ENCODE measurements around the gene IL12B. TPM values are rescaled to one million over a fixed set of nuclear protein-coding genes. Genes with fewer than 3 reads are reported as not detected.
"Not testable (repeated sequence)": the region's sequence is repeated elsewhere in the genome, so short reads cannot be mapped to it uniquely, and the experiment has no call there.

Gene IL12B
- total RNA-seq (2014; rRNA removed; shearing (Covaris generic)) = not detected in 2 replicates

DNA sequence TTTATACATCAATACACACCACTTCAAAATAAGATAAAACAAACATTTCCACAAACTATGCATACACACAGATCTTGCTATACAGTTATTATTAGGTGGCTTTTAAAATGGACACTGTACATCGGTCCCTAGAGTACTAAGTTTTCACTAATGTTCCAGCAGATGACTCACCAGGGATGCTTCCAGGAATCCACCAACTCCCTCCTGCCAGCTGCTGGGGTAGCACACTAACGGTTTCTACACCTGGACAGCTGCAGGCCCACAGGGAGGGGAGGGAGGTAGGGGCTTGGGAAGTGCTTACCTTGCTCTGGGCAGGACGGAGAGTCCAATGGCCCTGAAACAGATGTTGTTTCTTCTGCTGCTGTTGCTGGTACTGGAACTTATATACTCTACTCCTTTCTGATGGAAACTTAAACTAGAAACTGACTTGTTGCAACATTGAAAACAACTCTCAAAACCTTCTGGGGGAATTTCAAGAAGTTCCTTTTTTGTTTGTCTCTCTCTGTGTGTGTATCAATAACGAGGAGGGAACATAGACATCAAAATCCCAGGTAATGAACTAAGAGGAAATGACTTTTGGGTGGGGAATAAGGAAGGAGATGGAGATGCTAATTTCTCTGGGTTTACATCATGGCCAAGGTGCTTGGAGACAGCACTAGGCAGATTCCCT lies at the start of gene IL12B:
IL12B (minus strand) TSS at position 357 of the 670 bp plus-strand sequence. CDS start 3,705 bp downstream, outside the sequence.
- DNase-seq (ENCODE audit: low spot score) = peak; percentile 66

DNA sequence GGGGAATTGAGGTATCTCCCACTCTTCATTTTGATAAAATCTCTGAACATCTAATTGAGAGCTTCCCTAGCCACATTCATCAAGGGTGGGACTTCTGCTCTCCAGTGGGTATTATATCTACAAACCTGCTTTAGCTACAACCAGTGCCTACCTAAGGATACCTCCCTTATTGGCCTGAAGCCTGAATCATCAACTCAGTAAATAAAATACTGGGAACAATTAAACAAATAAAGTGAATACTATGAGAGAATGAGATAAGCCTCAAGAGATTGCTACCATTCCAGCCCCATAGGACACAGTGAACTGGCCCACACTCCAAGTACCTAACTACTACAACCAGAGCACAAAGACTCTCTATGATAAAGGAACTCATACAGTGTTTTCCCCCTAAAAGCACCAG lies 47.4 kb upstream of the IL12B start:
- DNase-seq (ENCODE audit: low spot score) = no peak

DNA sequence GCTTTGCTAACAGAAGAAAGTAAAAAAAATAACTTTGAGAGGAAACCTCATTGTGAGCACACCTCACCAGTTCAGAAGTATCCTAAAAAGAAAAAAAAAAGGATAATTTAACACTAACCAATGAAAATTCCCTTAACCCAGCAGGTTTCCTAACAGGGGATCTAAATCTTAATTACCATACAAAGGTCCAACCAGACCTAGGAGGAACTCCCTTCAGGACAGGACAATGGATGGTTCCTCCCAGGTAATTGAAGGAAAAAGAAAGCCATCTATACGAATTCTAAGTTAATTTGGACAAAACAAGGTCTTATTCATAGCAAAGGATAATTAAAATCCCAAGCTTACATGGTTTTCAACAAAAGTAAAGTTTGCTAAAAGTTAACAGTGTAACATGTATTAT lies 37.6 kb upstream of the IL12B start:
- DNase-seq (ENCODE audit: low spot score) = not testable (repeated sequence)

DNA sequence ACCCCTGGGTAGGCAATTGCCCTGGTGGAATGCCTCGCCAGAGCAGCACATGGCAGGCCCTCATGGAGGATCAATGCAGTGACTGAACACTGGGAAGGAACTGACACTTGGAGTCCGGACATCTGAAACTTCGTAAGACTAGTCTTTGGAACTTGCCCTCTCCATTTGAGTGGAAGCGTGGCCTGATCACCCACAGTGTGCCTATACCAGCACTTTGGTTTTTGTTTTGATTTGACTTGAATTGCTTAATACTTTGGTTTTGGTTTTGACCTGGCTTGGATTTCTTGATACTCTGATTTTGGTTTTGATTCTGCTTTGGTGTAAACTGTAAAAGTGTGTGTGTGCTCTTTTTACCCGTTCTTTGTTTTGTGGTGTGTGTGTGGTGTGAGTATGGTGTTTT lies 36.5 kb upstream of the IL12B start:
- not testable (repeated sequence) for DNase-seq (ENCODE audit: low spot score)

DNA sequence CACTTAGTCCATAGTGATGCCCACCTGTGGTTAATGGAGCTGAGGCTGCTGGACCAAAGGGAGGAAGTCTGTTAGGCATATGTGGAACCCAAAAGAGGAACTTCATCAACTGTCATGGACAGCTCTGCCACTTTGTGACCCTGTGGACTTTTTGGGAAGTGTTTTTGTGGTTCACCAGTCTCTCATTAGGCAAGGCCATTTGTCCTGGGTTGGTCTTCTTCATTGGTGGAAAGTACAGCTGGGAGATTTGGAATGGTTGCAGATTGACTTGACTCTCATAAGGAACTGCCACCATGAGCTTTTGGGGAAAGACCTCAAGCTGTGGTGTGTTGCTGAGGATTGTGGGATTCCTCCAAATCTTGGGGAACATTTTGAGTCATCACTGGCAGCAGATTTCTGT lies 31.9 kb upstream of the IL12B start:
- no peak for DNase-seq (ENCODE audit: low spot score)

DNA sequence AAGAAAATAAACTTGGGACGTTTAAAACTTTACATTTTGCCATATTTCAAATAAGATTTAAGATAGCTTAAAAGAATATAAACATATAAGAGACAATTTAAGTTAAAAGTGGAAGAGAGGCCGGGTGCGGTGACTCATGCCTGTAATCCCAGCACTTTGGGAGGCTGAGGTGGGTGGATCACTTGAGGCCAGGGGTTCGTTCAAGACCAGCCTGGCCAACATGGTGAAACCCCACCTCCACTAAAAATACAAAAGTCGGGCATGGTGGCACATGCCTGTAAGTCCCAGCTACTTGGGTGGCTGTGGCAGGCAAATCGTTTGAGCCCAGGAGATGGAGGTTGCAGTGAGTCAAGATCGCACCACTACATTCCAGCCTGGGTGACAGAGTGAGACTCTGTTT lies 29.6 kb upstream of the IL12B start:
- not testable (repeated sequence) for DNase-seq (ENCODE audit: low spot score)

DNA sequence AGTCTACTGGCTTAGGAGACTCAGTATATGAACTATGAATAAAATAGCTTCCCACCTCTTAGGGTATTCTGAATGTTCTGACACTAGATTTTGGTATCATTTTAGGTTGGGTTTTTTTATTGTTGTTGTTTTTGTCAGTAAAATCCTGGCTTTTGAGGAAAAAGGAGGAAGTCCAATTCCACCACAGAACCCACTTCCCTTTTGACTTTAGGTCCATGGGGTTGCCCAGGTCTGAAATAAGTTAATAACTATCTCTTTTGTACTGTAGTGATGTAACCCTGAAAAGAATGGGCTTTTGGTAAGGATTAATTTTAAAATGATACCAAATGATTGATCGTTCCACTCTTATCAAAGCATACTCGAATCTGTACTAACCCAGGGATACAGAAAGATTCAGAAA lies 29.1 kb upstream of the IL12B start:
- DNase-seq (ENCODE audit: low spot score) = no peak

DNA sequence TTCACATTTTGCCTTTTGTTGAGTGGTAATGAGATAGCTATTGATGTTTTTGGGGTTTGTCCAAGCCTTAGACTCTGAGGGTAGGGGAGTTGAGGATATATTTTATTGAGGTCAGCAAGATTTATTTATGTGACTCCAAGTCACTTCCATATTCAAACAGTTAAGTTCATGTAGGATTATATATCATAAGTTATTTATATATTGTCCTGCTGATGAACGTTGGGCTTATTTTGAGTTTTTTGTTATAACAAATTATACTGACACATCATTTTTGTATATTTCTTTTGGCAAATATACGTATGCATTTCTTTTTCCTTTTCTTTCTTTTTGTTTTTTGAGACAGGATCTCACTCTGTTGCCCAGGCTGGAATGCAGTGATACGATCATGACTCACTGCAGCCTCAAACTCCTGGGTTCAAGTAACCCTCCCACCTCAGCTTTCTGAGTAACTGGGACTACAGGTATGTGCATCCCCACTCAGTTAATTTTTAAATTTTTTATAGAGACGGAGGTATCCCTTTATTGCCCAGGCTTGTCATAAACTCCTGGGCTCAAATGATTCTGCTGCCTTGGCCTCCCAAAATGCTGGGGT lies 23.5 kb upstream of the IL12B start:
- no peak for DNase-seq (ENCODE audit: low spot score)

DNA sequence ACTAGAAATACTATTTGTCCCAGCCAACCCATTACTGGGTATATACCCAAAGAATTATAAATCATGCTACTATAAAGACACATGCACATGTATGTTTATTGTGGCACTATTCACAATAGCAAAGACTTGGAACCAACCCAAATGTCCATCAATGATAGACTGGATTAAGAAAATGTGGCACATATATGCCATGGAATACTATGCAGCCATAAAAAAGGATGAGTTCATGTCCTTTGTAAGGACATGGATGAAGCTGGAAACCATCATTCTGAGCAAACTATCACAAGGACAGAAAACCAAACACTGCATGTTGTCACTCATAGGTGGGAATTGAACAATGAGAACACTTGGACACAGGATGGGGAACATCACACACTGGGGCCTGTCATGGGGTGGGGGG lies 20.4 kb upstream of the IL12B start:
- DNase-seq (ENCODE audit: low spot score) = not testable (repeated sequence)

DNA sequence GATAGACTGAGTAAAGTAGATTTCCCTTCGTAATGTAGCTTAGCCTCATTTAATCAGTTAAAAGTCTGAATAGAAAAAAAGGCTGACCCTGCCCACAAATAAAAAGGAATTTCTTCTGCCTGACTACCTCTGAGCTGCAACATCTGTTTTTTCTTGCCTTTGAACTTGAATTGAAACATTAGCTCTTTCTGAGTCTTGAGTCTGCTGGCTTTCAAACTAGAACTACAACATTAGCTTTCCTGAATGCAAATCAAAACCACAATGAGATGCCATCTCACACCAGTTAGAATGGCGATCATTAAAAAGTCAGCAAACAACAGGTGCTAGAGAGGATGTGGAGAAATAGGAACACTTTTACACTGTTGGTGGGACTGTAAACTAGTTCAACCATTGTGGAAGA lies 19.9 kb upstream of the IL12B start:
- DNase-seq (ENCODE audit: low spot score) = not testable (repeated sequence)

DNA sequence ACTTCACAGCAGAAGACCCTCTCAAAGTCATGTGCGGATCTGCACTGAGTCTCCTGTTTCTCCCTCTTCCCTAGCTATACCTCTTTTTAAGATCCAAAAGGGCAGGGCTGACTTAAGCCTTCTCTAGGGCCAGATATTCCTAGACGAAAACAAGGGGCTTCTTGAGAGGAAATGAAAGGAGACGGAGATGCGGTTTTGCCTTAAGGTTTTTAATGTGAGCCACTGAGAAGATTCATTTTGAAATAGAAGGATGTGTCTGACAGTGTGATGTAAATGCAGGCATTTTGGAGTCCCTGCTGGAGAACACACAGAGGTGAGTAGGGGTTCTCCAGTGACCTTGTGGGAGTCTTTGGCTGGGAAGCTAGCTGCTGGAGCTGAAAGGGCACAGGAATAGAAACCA lies 15.6 kb upstream of the IL12B start:
- no peak for DNase-seq (ENCODE audit: low spot score)

DNA sequence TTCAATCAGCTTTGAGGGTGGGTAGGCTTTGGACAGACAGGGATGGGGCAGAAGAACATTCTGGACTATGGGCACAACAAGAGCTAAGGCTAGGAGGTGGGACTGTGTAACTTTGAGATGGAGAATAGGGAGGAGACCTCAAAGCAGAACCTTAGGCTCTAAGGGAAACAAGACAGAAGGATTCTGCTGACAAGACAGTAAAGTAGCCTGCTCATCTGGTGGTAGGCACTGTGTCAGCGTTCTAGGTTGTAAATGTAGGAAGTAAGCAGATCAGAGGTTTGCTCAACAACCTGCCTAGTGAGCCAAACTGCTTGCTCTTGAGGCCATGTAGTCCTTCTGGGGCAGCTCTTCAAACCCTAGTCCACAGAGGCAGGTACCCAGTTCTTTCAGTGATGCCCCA lies 15.0 kb upstream of the IL12B start:
- no peak for DNase-seq (ENCODE audit: low spot score)

DNA sequence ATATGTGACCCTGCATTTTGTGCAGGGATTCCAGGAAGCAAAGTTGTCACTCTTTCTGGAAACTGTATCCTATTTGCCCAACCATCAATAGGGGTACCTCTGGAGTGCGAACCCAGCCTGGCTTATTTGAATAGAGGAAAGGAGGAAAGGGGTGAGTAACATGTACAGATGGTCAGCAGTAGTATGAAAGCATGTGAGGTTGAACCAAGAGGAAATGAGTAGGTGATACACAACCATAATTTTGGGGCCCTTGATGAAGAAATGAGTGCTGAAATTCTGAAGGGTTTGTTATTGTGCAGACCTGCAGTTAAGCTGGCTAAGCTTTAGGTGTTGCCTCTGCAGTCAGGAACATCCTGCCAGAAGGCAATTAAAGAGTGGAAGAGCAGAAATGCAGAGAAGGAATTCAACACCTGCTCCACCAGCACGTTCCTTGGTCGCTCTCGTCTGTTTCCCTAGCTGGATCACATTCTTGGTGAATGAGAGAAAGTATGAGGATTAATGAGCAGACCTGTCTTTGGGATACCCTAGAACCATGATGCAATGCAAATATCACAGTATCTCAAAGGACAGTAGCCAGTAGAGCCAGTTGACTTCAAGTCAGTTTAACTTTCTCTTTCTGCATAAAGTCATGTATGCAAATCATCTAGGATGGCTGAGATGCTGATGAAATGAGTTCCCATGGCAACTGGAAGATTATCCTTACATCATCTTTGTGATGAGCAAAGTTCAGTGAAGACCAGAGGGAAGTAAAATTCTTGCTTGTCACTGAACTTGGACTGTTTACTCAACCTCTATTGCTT lies 13.2 kb upstream of the IL12B start:
- DNase-seq (ENCODE audit: low spot score) = no peak

DNA sequence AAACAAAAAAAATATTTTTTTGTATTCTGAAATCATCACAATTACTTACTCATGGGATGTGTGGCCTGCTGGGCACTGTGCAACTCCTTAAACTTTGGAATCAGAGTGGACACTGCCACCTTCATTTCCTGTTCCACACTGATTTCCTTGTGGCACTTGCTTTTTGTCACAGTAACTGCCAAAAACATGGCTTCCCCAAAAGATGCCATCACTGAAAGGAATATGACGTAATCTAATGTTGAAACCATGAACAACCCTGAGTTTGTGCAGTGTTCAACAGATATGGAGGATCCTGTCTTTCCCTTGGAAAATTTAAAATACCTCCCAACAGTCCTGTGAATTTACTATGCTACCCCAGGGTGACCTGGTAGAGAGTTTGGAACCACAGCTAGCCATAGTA lies 12.6 kb upstream of the IL12B start:
- no peak for DNase-seq (ENCODE audit: low spot score)

DNA sequence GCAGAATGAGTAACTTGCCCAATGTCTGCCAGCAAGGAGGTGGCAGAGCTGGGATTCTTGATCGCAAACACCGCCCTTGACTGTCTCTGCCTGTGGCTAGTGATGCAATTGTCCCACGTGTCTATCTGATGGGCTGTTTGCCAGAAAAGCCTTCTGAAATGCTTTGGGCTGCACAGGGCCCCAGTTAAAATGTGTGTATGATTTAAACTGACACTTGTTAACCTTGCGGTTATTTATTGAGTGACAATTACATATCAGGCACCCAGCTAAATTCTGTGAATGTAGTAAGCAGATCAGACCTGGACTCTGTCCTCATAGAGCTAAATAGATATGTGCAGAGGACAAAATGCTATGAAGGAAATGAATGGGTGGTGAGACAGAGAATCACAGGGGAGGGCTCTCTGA lies 11.6 kb upstream of the IL12B start:
- peak; percentile 94 for DNase-seq (ENCODE audit: low spot score)

DNA sequence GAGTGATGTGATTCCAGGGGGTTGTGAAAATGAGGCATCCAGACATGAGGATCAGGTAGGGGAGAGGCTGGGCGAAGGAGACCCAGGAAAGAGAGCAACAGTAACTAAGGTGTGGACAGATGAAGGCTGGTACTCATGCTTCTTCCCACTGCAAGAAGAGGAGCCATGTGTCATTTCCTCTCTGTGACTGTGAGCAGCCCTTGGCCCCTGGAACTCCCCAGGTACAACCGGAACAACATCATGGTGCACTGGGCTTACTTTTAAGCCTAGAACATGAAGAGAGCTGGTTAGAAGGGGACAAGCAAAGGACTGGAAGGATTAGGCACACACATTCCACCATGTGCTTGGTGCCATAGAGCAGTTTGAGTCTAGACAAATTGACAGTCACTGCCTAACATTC lies 10.9 kb upstream of the IL12B start:
- DNase-seq (ENCODE audit: low spot score) = peak; percentile 19

DNA sequence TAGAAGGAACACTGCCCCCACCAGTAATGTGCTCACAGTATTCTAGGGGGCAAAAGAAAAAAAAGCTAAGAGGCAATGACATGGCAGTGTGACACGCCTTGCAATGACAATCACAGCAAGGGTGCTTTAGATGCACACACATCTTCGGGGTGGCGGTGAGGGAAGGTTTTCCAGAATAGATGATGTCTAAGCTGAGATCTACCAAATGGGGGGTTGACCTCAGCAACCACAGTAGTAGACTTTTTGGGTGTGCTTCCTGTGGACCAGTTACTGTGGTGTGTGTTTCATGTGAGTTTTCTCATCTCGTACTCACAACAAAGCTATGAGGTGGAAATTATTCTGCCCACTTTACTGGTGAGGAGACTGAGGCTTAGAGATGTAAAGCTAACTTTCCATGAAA lies 10.2 kb upstream of the IL12B start:
- DNase-seq (ENCODE audit: low spot score) = no peak

DNA sequence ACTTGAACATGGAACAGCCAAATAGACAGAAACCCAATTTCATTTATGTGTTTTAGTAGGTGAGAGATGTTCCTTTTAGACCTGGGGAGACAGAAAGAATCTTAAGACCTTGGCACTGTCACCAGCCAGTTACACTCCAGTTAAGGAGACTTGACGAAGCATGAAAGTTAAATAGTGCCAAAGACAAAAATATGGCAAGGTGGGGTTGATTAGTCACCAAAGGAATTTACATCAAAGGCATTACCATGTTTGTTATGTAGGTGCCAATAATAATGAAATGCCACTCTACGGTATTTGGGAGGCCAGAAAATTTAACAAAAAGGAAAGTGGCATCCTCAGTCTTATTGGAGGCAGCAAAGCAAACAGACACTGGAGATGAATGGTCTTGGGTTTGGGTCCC lies 9.2 kb upstream of the IL12B start:
- peak; percentile 17 for DNase-seq (ENCODE audit: low spot score)

DNA sequence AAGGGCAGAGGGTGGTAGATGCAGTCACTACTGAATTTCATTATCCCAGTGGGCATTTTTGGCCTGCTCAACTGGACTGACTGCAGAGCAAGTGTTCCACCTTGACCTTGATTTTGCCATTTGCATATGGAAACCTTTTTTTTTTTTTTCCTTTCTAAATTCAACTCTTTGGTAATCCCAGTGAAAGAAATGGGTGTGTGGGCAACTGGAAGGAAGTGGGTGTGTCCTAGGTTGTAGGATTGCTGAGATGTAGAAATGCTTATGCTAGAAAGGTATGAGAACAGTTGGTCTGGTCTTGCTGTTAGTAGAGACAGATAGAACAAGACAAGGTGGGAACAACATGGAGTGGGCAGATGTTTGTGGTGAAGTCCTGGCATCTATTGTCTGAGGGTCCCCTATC lies 7.8 kb upstream of the IL12B start:
- peak; percentile 30 for DNase-seq (ENCODE audit: low spot score)

DNA sequence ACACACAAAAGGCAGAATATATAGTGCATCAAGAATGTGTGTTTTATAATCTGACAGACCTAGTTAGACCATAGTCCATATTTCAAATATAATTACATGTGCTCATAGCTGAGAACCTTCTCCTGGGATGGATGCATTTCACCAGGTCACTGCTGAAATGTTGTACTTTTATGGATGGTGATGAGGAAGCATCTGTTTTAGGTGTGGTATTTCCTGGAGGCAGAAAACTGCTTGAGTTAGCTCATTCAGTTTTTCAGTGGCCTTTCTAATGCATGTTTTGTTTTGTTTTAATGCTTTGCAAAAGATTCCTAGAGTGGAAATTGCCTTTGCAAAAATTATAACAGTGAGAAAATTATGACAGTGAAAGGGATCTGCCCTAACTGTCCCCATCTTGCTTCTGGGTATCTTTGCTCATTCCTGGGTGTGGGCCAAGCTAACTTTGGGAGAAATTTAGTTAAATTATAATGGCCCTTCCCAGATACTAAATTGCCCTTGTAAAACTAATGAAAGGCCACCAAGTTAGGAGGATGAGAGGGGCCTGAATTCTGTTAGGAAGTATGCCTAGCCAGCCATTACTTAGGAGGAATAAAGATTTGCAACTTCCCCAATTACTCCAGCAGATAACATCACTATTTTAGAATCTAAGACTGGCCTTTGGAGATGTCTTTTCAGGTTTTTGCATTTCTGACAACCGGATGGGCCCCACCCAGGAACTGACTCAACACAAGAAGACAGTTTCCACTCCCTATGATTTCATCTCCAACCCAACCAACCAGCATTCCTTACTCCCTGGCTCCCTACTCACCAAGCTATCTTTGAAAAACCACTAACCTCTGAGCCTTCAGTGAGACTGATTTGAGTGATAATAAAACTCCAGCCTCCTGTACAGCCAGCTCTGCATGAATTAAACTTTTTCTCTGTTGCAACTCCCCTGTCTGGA lies 7.0 kb upstream of the IL12B start:
- DNase-seq (ENCODE audit: low spot score) = peak; percentile 97

DNA sequence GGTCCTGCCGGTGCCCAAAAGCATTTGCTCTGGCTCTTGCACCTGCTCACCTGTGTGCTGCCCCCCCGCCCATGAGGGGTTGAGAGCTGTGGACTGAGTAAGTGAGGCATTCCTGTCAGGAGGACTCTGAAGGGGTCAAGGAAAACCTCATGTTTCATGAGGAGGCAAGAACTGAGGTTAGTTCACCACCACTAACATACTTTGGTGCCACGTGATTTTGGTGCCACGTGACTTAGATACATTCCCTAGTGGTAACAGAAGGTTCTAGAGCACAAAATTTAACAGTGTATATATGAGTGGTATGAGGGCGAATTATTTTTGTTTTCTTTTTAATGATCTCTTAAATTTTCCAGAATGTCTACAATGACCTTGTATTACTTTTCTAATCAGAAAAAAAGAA lies 6.3 kb upstream of the IL12B start:
- DNase-seq (ENCODE audit: low spot score) = no peak

DNA sequence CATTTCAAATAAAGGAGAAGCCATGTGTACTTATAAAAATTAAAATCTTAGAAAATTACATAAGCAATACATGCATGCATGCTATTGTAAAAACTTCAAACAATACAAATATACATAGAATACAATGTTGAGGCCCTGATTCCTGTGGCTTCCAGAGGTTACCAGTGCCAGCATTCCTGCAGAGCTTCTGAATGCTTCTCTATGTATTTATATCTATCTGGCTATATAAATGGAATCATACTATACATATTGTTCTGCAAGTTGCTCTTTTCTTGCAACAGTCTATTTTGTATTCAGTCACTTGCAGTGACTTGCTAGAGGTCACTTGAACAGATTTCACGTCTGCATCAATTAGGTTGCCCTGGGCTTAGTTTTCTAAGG lies 3.2 kb upstream of the IL12B start:
- no peak for DNase-seq (ENCODE audit: low spot score)

Measured in A172 (cell line).